ENCODE results near the gene FLNB. TPM values are rescaled to one million over a fixed set of nuclear protein-coding genes. Genes with fewer than 3 reads are reported as not detected.

The FLNB gene
- total RNA-seq, 1 experiment from 2014 or later, result 14.2 TPM

- H2AFZ ChIP-seq (ENCODE audit: low read length), result no peak overlapping the region
- H3K79me2 ChIP-seq (ENCODE audit: low read length), result no peaks in the 10 kb centered on the region
- no peaks in the 10 kb centered on the region for H3K9me2 ChIP-seq (replicated peaks; ENCODE audit: insufficient read depth, low read length)
- no peak overlapping the region for H3K9ac ChIP-seq (ENCODE audit: low read length)
- no peaks in the 10 kb centered on the region for H4K20me1 ChIP-seq (ENCODE audit: insufficient read depth, low read depth, low read length)
- no peaks in the 10 kb centered on the region for H3K27me3 ChIP-seq (ENCODE audit: low read length)
- DNase-seq, result no peak
- no peaks in the 10 kb centered on the region for H3K9me3 ChIP-seq (ENCODE audit: low read length)
- H3K4me1 ChIP-seq (ENCODE audit: low read length), result no peaks in the 10 kb centered on the region
- H3K27ac ChIP-seq (ENCODE audit: low read length), result no peak overlapping the region
- no peak overlapping the region for H3K4me3 ChIP-seq (ENCODE audit: low read length)
- H3K4me2 ChIP-seq (ENCODE audit: low read depth, low read length, poor library complexity, severe bottlenecking), result no peak overlapping the region
- no peaks in the 10 kb centered on the region for H3K36me3 ChIP-seq (ENCODE audit: insufficient read depth, low read length)
These were observed 156.1 kb downstream of the FLNB start for GRCh38 chr3:58164199-58164879.

- Histone ChIP-seq H3K9me2 (replicated peaks; ENCODE audit: insufficient read depth, low read length) (no peaks in the 10 kb centered on the region), H3K27me3 (ENCODE audit: low read length) (no peaks in the 10 kb centered on the region), H3K36me3 (ENCODE audit: insufficient read depth, low read length) (no peaks in the 10 kb centered on the region), H3K79me2 (ENCODE audit: low read length) (no peaks in the 10 kb centered on the region), H3K4me3 (ENCODE audit: low read length) (no peak overlapping the region), H3K27ac (ENCODE audit: low read length) (no peak overlapping the region), H3K9me3 (ENCODE audit: low read length) (no peaks in the 10 kb centered on the region), H4K20me1 (ENCODE audit: insufficient read depth, low read depth, low read length) (no peaks in the 10 kb centered on the region), H2AFZ (ENCODE audit: low read length) (no peak overlapping the region), H3K4me1 (ENCODE audit: low read length) (no peaks in the 10 kb centered on the region), H3K4me2 (ENCODE audit: low read depth, low read length, poor library complexity, severe bottlenecking) (no peak overlapping the region), H3K9ac (ENCODE audit: low read length) (no peak overlapping the region)
- DNase-seq, result no peak
These were observed 156.9 kb downstream of the FLNB start for GRCh38 chr3:58164906-58165821.

GRCh38 chr3:58167431-58168351 is 159.5 kb downstream of the FLNB start:
- Histone ChIP-seq H3K4me1 (ENCODE audit: low read length) (no peaks in the 10 kb centered on the region), H3K9me2 (replicated peaks; ENCODE audit: insufficient read depth, low read length) (no peaks in the 10 kb centered on the region), H3K36me3 (ENCODE audit: insufficient read depth, low read length) (no peaks in the 10 kb centered on the region), H3K79me2 (ENCODE audit: low read length) (no peaks in the 10 kb centered on the region), H3K27ac (ENCODE audit: low read length) (no peak overlapping the region), H3K27me3 (ENCODE audit: low read length) (no peaks in the 10 kb centered on the region), H3K4me2 (ENCODE audit: low read depth, low read length, poor library complexity, severe bottlenecking) (no peak overlapping the region), H4K20me1 (ENCODE audit: insufficient read depth, low read depth, low read length) (no peaks in the 10 kb centered on the region), H3K9me3 (ENCODE audit: low read length) (no peaks in the 10 kb centered on the region), H3K4me3 (ENCODE audit: low read length) (no peak overlapping the region), H2AFZ (ENCODE audit: low read length) (no peak overlapping the region), H3K9ac (ENCODE audit: low read length) (no peak overlapping the region)
- peak; percentile 86 for DNase-seq

- Histone ChIP-seq H3K27me3 (ENCODE audit: low read length) (no peaks in the 10 kb centered on the region), H3K9me2 (replicated peaks; ENCODE audit: insufficient read depth, low read length) (no peaks in the 10 kb centered on the region), H3K27ac (ENCODE audit: low read length) (no peak overlapping the region), H3K4me2 (ENCODE audit: low read depth, low read length, poor library complexity, severe bottlenecking) (no peak overlapping the region), H3K4me3 (ENCODE audit: low read length) (no peak overlapping the region), H3K9me3 (ENCODE audit: low read length) (no peaks in the 10 kb centered on the region), H3K79me2 (ENCODE audit: low read length) (no peaks in the 10 kb centered on the region), H3K9ac (ENCODE audit: low read length) (no peak overlapping the region), H2AFZ (ENCODE audit: low read length) (no peak overlapping the region), H4K20me1 (ENCODE audit: insufficient read depth, low read depth, low read length) (no peaks in the 10 kb centered on the region), H3K36me3 (ENCODE audit: insufficient read depth, low read length) (no peaks in the 10 kb centered on the region), H3K4me1 (ENCODE audit: low read length) (no peaks in the 10 kb centered on the region)
- no peak for DNase-seq
These were observed 160.3 kb downstream of the FLNB start for GRCh38 chr3:58168498-58168897.

GRCh38 chr3:58169371-58169770 is 161.1 kb downstream of the FLNB start:
- H3K9ac ChIP-seq (ENCODE audit: low read length), result no peak overlapping the region
- H3K36me3 ChIP-seq (ENCODE audit: insufficient read depth, low read length), result no peaks in the 10 kb centered on the region
- H3K79me2 ChIP-seq (ENCODE audit: low read length), result no peaks in the 10 kb centered on the region
- no peak overlapping the region for H3K4me3 ChIP-seq (ENCODE audit: low read length)
- H4K20me1 ChIP-seq (ENCODE audit: insufficient read depth, low read depth, low read length), result no peaks in the 10 kb centered on the region
- no peaks in the 10 kb centered on the region for H3K9me3 ChIP-seq (ENCODE audit: low read length)
- H3K4me2 ChIP-seq (ENCODE audit: low read depth, low read length, poor library complexity, severe bottlenecking), result no peak overlapping the region
- no peak for DNase-seq
- H3K9me2 ChIP-seq (replicated peaks; ENCODE audit: insufficient read depth, low read length), result no peaks in the 10 kb centered on the region
- H3K4me1 ChIP-seq (ENCODE audit: low read length), result no peaks in the 10 kb centered on the region
- H3K27me3 ChIP-seq (ENCODE audit: low read length), result no peaks in the 10 kb centered on the region
- no peak overlapping the region for H3K27ac ChIP-seq (ENCODE audit: low read length)
- no peak overlapping the region for H2AFZ ChIP-seq (ENCODE audit: low read length)

- Histone ChIP-seq H3K27me3 (ENCODE audit: low read length) (no peaks in the 10 kb centered on the region), H3K4me3 (ENCODE audit: low read length) (no peak overlapping the region), H3K4me1 (ENCODE audit: low read length) (no peaks in the 10 kb centered on the region), H3K79me2 (ENCODE audit: low read length) (no peaks in the 10 kb centered on the region), H3K9me2 (replicated peaks; ENCODE audit: insufficient read depth, low read length) (no peaks in the 10 kb centered on the region), H3K27ac (ENCODE audit: low read length) (no peak overlapping the region), H3K4me2 (ENCODE audit: low read depth, low read length, poor library complexity, severe bottlenecking) (no peak overlapping the region), H4K20me1 (ENCODE audit: insufficient read depth, low read depth, low read length) (no peaks in the 10 kb centered on the region), H2AFZ (ENCODE audit: low read length) (no peak overlapping the region), H3K9ac (ENCODE audit: low read length) (no peak overlapping the region), H3K9me3 (ENCODE audit: low read length) (no peaks in the 10 kb centered on the region), H3K36me3 (ENCODE audit: insufficient read depth, low read length) (no peaks in the 10 kb centered on the region)
- DNase-seq, result no peak
These were observed 162.2 kb downstream of the FLNB start for GRCh38 chr3:58170376-58170775.

- no peaks in the 10 kb centered on the region for H3K9me3 ChIP-seq (ENCODE audit: low read length)
- H3K4me1 ChIP-seq (ENCODE audit: low read length), result no peaks in the 10 kb centered on the region
- H4K20me1 ChIP-seq (ENCODE audit: insufficient read depth, low read depth, low read length), result no peaks in the 10 kb centered on the region
- H3K27ac ChIP-seq (ENCODE audit: low read length), result no peak overlapping the region
- H3K9ac ChIP-seq (ENCODE audit: low read length), result no peak overlapping the region
- no peaks in the 10 kb centered on the region for H3K27me3 ChIP-seq (ENCODE audit: low read length)
- H3K4me3 ChIP-seq (ENCODE audit: low read length), result no peak overlapping the region
- H3K4me2 ChIP-seq (ENCODE audit: low read depth, low read length, poor library complexity, severe bottlenecking), result no peak overlapping the region
- no peaks in the 10 kb centered on the region for H3K79me2 ChIP-seq (ENCODE audit: low read length)
- no peak overlapping the region for H2AFZ ChIP-seq (ENCODE audit: low read length)
- no peak for DNase-seq
- H3K9me2 ChIP-seq (replicated peaks; ENCODE audit: insufficient read depth, low read length), result no peaks in the 10 kb centered on the region
- H3K36me3 ChIP-seq (ENCODE audit: insufficient read depth, low read length), result no peaks in the 10 kb centered on the region
These were observed 162.9 kb downstream of the FLNB start for GRCh38 chr3:58171126-58171525.

Data from Karpas-422 (cell line).